ENCODE results near the gene NLRP11.

NLRP11 gene

GRCh38 chr19:55831846-55832245, at the start of gene NLRP11:
TSS of gene NLRP11 (minus strand) at chr19:55831999. CDS start at chr19:55818174, 13,825 bp downstream.
- no peak for DNase-seq

DNA sequence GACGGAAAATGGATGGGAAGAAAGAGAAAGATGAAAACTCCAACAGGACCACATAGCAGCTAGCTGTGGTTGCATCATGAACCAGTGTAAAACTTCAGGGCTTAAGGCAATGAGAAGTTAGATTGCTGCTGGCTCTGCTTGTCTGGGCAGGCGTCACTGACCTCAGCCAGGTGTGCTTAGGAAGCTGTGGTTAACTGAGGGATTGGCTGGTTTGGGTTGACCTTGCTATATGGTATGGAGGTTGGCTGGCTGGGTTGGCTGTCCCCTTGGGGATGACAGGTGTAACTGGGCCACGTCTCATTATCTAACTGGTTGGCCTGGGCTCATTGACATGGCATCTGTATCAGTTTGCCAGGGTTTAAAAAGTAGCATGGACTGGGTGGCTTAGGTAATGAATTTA, 45.4 kb upstream of the NLRP11 start:
- DNase-seq, result no peak

DNA sequence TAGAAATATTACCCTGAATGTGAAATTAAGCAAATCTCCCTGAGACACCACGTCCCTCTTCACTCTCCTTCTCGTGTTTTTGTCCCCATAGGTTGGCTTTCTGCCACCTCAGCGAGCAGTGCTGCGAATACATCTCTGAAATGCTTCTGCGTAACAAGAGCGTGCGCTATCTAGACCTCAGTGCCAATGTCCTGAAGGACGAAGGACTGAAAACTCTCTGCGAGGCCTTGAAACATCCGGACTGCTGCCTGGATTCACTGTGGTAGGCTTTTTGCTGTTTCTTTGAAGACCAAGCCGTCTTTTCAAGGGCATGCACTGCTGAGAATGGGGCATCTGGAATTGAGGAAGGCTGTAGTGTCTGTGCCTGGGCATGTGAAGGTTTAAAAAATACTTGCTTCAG, 38.9 kb upstream of the NLRP11 start:
- no peak for DNase-seq

DNA sequence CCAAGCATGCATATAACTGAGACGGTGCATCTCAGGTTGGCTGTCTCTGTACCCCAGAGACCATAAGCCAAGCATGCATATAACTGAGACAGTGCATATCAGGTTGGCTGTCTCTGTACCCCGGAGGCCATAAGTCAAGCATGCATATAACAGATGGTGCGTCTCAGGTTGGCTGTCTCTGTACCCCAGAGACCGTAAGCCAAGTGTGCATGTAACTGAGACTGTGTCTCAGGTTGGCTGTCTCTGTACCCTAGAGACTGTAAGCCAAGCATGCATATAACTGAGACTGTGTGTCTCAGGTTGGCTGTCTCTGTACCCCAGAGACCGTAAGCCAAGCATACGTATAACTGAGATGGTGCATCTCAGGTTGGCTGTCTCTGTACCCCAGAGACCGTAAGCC, 35.3 kb upstream of the NLRP11 start:
- no peak for DNase-seq

- no peak for DNase-seq
Observed at GRCh38 chr19:55866521-55866920, 34.7 kb upstream of the NLRP11 start.

DNA sequence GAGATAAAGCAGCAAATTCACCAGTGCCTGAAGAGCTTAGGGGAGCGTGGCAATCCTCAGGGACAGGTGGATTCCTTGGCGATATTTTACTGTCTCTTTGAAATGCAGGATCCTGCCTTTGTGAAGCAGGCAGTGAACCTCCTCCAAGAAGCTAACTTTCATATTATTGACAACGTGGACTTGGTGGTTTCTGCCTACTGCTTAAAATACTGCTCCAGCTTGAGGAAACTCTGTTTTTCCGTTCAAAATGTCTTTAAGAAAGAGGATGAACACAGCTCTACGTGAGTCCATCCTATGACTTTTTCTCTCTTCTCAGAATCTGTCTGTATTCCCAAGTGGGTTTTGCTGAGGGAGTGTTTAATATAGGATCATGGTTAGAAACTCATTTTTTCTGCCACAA, 27.2 kb upstream of the NLRP11 start:
- DNase-seq, result no peak

- DNase-seq, result no peak
Observed at GRCh38 chr19:55858401-55858800, 26.6 kb upstream of the NLRP11 start.

- no peak for DNase-seq
Observed at GRCh38 chr19:55857974-55858373, 26.2 kb upstream of the NLRP11 start.

DNA sequence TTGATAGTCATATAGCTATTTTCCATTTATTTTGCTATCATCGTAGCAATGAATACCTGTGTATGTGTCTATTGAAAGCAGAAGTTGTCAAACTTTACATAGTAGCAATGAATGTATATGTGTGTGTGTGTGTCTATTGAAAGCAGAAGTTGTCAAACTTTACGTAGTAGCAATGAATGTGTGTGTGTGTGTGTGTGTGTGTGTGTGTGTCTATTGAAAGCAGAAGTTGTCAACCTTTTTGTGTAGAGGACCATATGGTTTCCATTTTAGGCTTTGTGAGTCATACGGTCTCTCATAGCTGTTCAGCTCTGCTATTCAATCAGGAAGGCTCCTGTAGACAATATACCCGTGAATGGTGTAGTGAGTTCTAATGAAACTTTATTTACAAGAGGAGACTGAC, 25.4 kb upstream of the NLRP11 start:
- DNase-seq, result no peak

DNA sequence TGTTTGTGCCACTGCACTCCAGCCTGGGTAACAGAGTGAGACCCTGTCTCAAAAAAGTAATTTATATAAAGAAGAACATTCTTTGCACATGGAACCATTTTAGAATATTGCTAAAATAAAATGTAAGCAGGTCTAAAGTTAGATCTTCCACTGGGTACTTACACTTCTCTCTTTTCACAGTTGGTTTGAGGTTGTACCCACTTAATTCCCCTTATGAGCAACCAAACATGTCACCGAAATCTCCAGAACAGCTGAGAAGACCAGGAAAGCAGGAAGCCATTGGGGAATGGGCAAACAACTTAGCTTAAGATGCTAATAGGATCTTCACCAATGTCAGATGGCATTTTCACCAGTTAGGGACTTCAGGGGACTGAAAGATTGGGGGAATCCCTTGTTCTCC, 23.4 kb upstream of the NLRP11 start:
- no peak for DNase-seq

DNA sequence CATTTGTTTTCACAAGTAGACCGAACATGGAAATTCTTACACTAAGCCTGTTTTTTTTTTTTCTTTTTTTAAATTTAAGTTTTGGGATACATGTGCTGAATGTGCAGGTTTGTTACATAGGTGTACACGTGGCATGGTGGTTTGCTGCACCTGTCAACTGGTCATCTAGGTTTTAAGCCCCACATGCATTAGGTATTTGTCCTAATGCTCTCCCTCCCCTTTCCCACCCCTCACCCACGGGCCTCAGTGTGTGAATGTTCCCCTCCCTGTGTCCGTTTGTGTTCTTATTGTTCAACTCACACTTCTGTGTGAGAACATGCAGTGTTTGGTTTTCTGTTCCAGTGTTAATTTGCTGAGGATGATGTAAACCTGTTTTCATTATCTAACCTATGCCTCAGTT, 7.1 kb upstream of the NLRP11 start:
- no peak for DNase-seq

DNA sequence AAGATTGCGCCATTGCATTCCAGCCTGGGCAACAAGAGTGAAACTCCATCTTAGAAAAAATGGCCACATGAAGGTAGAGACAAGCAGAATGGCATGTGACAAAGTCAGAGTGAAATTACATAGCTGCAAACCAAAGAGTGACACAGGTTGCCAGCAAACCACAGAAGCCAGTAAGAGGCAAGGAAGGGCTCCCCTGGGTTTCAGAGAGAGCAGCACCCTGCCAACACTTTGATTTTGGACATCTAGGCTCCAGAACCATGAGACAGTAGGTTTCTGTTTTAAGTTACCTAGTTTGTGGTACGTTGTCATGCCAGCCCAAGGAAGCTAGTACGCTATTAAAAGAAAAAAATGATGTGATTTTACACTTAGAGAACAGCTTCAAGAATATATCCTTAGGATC, 6.5 kb upstream of the NLRP11 start:
- no peak for DNase-seq

GRCh38 chr19:55836340-55836739, 4.5 kb upstream of the NLRP11 start, which contains the start of gene NLRP4:
TSS of gene NLRP4 (plus strand) at chr19:55836540. CDS start at chr19:55852081, 15,541 bp downstream.
- DNase-seq, result no peak

DNA sequence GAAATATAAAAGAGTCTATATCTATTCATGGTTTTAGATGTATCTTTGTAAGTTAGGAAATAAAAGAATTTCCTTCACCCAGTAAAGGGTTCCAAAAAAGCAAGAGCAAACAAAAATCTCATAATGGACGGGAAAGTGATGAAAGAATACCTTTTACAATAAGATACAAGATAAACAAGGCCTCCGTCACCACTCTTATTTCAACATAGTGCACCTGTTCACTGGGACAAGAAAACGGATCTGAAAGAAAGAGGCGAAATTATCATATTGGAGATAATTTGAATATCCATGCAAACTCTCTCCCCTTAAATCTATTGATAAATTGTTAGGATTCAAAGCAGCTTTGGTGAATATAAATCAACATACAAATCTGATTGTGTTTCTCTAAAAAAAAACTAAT, 877 bp upstream of the NLRP11 start:
- DNase-seq, result no peak

- DNase-seq, result no peak
Observed at GRCh38 chr19:55830656-55831055, 1.1 kb downstream of the NLRP11 start.

DNA sequence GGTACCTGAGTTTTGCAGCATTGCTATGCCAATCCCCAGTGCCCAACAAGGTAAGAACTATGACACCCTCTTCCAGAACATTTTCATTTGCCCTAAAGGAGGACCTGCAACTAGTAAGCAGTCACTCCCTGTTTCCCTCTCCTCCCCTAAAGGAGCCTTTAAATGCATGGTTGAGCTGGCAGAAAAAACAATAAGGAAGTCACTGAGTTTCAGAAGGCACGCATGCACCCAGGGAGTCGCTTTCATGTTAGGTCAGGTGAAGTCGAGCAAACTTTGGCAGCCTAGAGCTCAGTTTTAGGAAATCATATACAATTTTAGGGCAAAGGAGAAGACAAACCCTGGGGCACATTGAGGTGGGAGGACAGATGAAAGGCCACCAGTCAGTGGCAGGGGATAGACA, 11.8 kb downstream of the NLRP11 start:
- DNase-seq, result no peak

DNA sequence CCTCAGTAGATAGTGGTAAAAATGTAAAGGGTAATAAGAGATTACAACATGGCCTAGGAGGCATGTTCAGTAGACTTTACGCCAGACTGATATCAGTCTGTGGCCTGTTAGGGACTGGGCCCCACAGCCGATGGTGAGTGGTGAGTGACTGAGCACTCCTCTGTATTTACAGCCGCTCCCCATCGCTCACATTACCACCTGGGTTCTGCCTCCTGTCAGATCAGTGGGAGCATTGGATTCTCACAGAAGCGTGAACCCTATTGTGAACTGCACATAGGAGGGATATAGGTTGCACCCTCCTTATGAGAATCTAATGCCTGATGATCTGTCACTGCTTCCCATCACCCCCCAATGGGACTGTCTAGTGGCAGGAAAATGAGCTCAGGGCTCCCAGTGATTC, 17.9 kb downstream of the NLRP11 start:
- no peak for DNase-seq

DNA sequence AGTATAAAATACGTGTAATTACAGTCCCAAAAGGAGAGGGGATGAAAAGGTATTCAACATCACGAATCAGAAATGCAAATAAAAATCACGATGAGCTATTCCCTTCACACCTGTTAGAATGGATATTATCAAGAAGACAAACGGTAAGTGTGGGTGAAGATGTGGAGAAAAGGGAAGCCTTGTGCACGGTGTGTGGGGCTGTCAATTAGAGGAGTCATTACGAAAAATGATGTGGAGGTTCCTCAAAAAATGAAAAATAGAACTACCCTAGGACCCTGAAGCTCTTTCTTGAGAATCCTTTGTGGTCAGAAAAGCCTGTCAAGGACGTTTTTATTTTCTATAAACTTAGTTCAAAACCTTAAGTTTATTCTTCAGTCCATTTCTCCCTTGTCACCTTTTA, 19.4 kb downstream of the NLRP11 start:
- no peak for DNase-seq

GRCh38 chr19:55811340-55811739, 20.5 kb downstream of the NLRP11 start:
- DNase-seq, result no peak

DNA sequence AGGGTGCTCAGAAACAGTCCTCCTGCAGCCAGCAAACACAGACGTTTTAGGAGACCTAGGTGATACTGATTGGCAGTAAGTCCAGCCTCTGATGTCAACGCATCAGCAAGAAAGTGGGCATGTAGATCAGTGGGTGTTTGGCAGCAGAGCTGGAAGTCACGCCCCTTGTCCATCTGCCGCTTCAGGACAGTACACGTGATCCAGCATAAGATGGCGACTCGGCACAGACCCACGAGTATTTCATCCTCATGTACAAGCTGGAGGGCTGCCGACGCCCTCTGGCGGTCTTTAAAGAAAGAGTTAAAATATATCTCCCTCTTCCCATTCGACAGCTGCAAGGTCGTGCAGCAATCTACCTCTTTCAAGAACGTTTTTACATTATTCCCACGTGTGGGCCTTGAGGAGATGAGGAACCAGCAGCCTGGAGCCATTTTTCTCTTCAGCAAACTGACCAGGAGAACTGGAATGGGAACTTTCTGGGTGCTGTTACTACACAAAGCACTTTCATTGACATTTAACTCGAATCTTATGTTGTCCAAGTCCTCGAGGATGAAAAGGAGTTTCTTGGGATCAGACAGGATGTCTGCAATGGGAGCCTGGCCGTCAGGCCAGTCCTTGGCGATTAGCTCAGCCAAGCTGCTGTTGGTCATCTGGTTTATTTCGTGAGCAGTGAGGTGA, 22.3 kb downstream of the NLRP11 start:
- peak; percentile 3 for DNase-seq

- DNase-seq, result no peak
Observed at GRCh38 chr19:55802281-55802680, 29.5 kb downstream of the NLRP11 start.

DNA sequence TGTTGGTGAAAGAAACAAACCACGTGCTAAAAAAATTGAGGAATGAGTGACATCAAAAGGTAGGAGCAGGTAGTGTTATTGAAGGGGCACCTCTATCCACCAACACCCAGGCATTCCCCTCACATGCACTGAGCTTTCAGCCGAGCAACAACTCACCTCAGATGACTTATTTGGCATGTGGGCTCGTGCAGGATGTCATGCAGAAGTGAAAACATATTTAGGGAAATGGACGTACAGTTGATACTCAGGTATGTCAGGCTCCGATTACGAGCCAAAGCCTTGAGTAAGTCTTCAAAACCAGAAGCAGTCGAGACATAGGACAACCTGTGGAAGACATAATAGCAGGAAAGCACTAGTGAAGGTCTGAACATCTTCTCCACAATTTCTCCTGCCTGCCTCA, 30.4 kb downstream of the NLRP11 start:
- no peak for DNase-seq

- no peak for DNase-seq
Observed at GRCh38 chr19:55795021-55795420, 36.8 kb downstream of the NLRP11 start.

DNA sequence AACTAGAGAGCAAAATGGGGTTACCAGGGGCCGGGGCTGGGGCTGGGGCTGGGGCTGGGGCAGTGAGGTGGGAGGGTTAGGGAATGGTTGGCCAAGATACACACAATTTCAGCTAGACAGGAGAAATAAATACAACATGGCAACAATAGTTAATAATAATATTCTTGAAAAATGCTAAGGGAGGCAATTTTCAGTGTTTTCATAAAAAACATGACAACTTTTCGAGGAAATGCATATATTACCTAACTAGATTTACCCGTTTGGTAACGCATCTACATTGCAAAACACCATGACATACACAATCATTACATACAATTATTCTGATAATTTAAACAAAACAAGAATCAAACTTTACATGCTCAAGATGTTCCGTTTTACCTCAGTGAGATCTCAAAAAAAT, 50.7 kb downstream of the NLRP11 start:
- no peak for DNase-seq

- DNase-seq, result no peak
Observed at GRCh38 chr19:55778331-55778730, 53.5 kb downstream of the NLRP11 start.

DNA sequence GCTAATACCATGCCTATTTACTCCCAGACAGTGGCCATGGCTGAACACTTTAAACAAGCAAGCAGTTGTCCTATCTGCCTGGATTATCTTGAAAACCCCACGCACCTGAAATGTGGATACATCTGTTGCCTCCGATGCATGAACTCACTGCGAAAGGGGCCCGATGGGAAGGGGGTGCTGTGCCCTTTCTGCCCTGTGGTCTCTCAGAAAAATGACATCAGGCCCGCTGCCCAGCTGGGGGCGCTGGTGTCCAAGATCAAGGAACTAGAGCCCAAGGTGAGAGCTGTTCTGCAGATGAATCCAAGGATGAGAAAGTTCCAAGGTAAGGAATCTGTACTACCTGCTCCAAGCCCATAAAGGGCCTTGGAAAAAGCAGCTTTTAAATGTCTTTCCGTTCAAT, 54.3 kb downstream of the NLRP11 start:
- no peak for DNase-seq

Measured in fibroblast of skin of right quadriceps (primary cell).